Activated CD8-positive, alpha-beta memory T cell treated with anti-CD3 and anti-CD28 coated beads for 24 hours (primary cell): ENCODE measurements around the gene NRCAM.

Experiments
- DNase-seq: peaks from one replicate; pipeline ENCODE4 v3.0.0-alpha.2; 2020

Gene NRCAM

GRCh38 chr7:108236681-108237415 lies 219.4 kb downstream of the NRCAM start:
- no peak for DNase-seq

GRCh38 chr7:108235451-108236061 lies 220.7 kb downstream of the NRCAM start:
- DNase-seq, result no peak

GRCh38 chr7:108234971-108235450 lies 221.2 kb downstream of the NRCAM start:
- no peak for DNase-seq

GRCh38 chr7:108234281-108234680 lies 222.0 kb downstream of the NRCAM start:
- DNase-seq, result no peak

- no peak for DNase-seq
Measured at GRCh38 chr7:108232076-108232475, 224.2 kb downstream of the NRCAM start.

- no peak for DNase-seq
Measured at GRCh38 chr7:108231221-108231620, 225.0 kb downstream of the NRCAM start.

- DNase-seq, result no peak
Measured at GRCh38 chr7:108227366-108227765, 228.9 kb downstream of the NRCAM start.

GRCh38 chr7:108226816-108227299 lies 229.4 kb downstream of the NRCAM start:
- no peak for DNase-seq

- no peak for DNase-seq
Measured at GRCh38 chr7:108225531-108226181, 230.6 kb downstream of the NRCAM start.

- DNase-seq, result no peak
Measured at GRCh38 chr7:108224387-108224786, 231.8 kb downstream of the NRCAM start.

GRCh38 chr7:108222236-108222892 lies 233.9 kb downstream of the NRCAM start:
- no peak for DNase-seq

- no peak for DNase-seq
Measured at GRCh38 chr7:108211382-108212201, 244.6 kb downstream of the NRCAM start.

GRCh38 chr7:108210796-108211195 lies 245.4 kb downstream of the NRCAM start:
- DNase-seq, result no peak

- no peak for DNase-seq
Measured at GRCh38 chr7:108205311-108205710, 250.9 kb downstream of the NRCAM start.

- DNase-seq, result no peak
Measured at GRCh38 chr7:108204281-108204796, 251.9 kb downstream of the NRCAM start.

GRCh38 chr7:108203537-108203936 lies 252.7 kb downstream of the NRCAM start:
- DNase-seq, result no peak

- no peak for DNase-seq
Measured at GRCh38 chr7:108202743-108203142, 253.5 kb downstream of the NRCAM start.

- no peak for DNase-seq
Measured at GRCh38 chr7:108201766-108202165, 254.5 kb downstream of the NRCAM start.

- DNase-seq, result no peak
Measured at GRCh38 chr7:108200326-108200725, 255.9 kb downstream of the NRCAM start.

- no peak for DNase-seq
Measured at GRCh38 chr7:108197371-108198091, 258.7 kb downstream of the NRCAM start.

- DNase-seq, result no peak
Measured at GRCh38 chr7:108196004-108196403, 260.2 kb downstream of the NRCAM start.
